ENCODE results near the gene RRAGA. TPM values are rescaled to one million over a fixed set of nuclear protein-coding genes. Genes with fewer than 3 reads are reported as not detected.
A peak's percentile ranks its signal among the peaks of the same experiment; 100 is the strongest.

Gene RRAGA, protein sequence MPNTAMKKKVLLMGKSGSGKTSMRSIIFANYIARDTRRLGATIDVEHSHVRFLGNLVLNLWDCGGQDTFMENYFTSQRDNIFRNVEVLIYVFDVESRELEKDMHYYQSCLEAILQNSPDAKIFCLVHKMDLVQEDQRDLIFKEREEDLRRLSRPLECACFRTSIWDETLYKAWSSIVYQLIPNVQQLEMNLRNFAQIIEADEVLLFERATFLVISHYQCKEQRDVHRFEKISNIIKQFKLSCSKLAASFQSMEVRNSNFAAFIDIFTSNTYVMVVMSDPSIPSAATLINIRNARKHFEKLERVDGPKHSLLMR
- 22.6 and 24.7 TPM in 2 replicates for total RNA-seq (2014; rRNA removed; shearing (Covaris generic))
- polyA plus RNA-seq (2016; fragmentation: Nextera tagmentation; extraction: Ambion mirVana) = 33.7 and 36.1 TPM in 2 replicates
- long read RNA-seq, transcript RRAGA-201 (1 exons, 1,589 nt) = major isoform, 42 of 42 reads
- long read RNA-seq, partial matches to known transcripts = 0 of 42 reads
- long read RNA-seq, other reads (novel, unspliced or antisense) = 0 of 42 reads

GRCh38 chr9:19048966-19049916 lies at the start of gene RRAGA:
TSS of gene RRAGA (plus strand) at chr9:19049427. CDS start at chr9:19049660, 233 bp downstream.
- no peaks in the 10 kb centered on the region for H3K9me3 Mint-ChIP-seq

DNA sequence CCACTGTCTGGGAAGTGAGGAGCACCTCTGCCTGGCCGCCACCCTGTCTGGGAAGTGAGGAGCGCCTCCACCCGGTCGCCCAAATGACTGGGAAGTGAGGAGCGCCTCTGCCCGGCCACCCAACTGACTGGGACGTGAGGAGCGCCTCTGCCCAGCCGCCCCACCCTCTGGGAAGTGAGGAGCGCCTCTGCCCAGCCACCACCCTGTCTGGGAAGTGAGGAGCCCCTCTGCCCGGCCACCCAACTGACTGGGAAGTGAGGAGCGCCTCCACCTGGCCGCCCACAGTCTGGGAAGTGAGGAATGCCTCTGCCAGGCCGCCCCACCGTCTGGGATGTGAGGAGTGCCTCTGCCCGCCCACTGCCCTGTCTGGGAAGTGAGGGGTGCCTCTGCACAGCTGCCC lies 49.1 kb upstream of the RRAGA start:
- Histone ChIP-seq H4K20me1 (replicated peaks; ENCODE audit: insufficient read depth) (no peaks in the 10 kb centered on the region), H3K9me2 (ENCODE audit: insufficient read depth) (no peaks in the 10 kb centered on the region)
- TF ChIP-seq EZH2 (IDR thresholded peaks at IDR 0.05; ENCODE audit: low read depth, unreplicated experiment) = no peak
- TF ChIP-seq CREB1 (CRISPR knock-in tag; IDR thresholded peaks at IDR 0.05; ENCODE audit: low read depth) = no peak
- TF ChIP-seq EZH2phosphoT487 (IDR thresholded peaks at IDR 0.05; ENCODE audit: unreplicated experiment) = no peak
- TF ChIP-seq CTCF (conservative IDR thresholded peaks at IDR 0.05; ENCODE audit: low read depth in 2 of 2) = no peak
- TF ChIP-seq ZNF114 (CRISPR knock-in tag; IDR thresholded peaks at IDR 0.05) = no peak
- no peak for TF ChIP-seq JUNB (IDR thresholded peaks at IDR 0.05; ENCODE audit: unreplicated experiment)
- no peak for TF ChIP-seq NANOG (IDR thresholded peaks at IDR 0.05; ENCODE audit: borderline replicate concordance)
- no peak for TF ChIP-seq STAT1 (IDR thresholded peaks at IDR 0.05; ENCODE audit: unreplicated experiment)
- no peak for TF ChIP-seq POLR2AphosphoS5 (IDR thresholded peaks at IDR 0.05; ENCODE audit: low read depth)

More at GRCh38 chr9:19048966-19049916, at the start of gene RRAGA:
- Histone ChIP-seq H3K27me3 (ENCODE audit: insufficient read depth) (no peaks in the 10 kb centered on the region), H3K36me3 (ENCODE audit: insufficient read depth) (no peaks in the 10 kb centered on the region), H3K4me3 (peak within 1 kb of the TSS; percentile 86), H3K4me2 (peak within 1 kb of the TSS; percentile 82), H3F3A (replicated peaks; ENCODE audit: low read depth) (peaks cover 11% of the 10 kb centered on the region; the same call in 1 of the 2 replicates), H3K9me2 (ENCODE audit: insufficient read depth) (no peaks in the 10 kb centered on the region), H4K20me1 (replicated peaks; ENCODE audit: insufficient read depth) (no peaks in the 10 kb centered on the region), H3K79me2 (replicated peaks; ENCODE audit: insufficient read depth) (peaks cover 12% of the 10 kb centered on the region), H2AFZ (peak within 1 kb of the TSS; percentile 96), H3K4me1 (ENCODE audit: insufficient read depth) (peaks cover 33% of the 10 kb centered on the region), H3K27ac (ENCODE audit: low read depth) (peak within 1 kb of the TSS; percentile 96)
- Mint-ChIP-seq H3K36me3 (ENCODE audit: low read depth) (no peaks in the 10 kb centered on the region), H3K4me3 (peak within 1 kb of the TSS; percentile 93), H3K27me3 (ENCODE audit: insufficient read depth, low read depth, poor library complexity) (peaks cover 13% of the 10 kb centered on the region), H3K27ac (peak within 1 kb of the TSS; percentile 98), H3K4me1 (peaks cover 37% of the 10 kb centered on the region)
- TF ChIP-seq EZH2phosphoT487 (IDR thresholded peaks at IDR 0.05; ENCODE audit: unreplicated experiment) (no peak), POLR2AphosphoS5 (IDR thresholded peaks at IDR 0.05; ENCODE audit: low read depth) (peak; percentile 78), CREB1 (CRISPR knock-in tag; IDR thresholded peaks at IDR 0.05; ENCODE audit: low read depth) (peak; percentile 44; the same call in 1 of the 2 replicates), CTCF (conservative IDR thresholded peaks at IDR 0.05; ENCODE audit: low read depth in 2 of 2) (peak; percentile 93), JUNB (IDR thresholded peaks at IDR 0.05; ENCODE audit: unreplicated experiment) (no peak)
- DNase-seq (ENCODE audit: low spot score) = peak; percentile 98
- ATAC-seq = peak; percentile 88

More for the DNA sequence above, 49.1 kb upstream of the RRAGA start:
- Mint-ChIP-seq H3K36me3 (ENCODE audit: low read depth) (peaks cover 23% of the 10 kb centered on the region), H3K4me1 (no peaks in the 10 kb centered on the region), H3K4me3 (no peak overlapping the region), H3K9me3 (peaks cover 56% of the 10 kb centered on the region), H3K27ac (no peak overlapping the region), H3K27me3 (ENCODE audit: insufficient read depth, low read depth, poor library complexity) (peaks cover 9% of the 10 kb centered on the region)
- ATAC-seq (no peak), DNase-seq (ENCODE audit: low spot score) (no peak)
- Histone ChIP-seq H3K27ac (ENCODE audit: low read depth) (no peak overlapping the region), H2AFZ (no peak overlapping the region), H3F3A (replicated peaks; ENCODE audit: low read depth) (no peaks in the 10 kb centered on the region), H3K4me1 (ENCODE audit: insufficient read depth) (no peaks in the 10 kb centered on the region), H3K4me3 (no peak overlapping the region), H3K27me3 (ENCODE audit: insufficient read depth) (no peaks in the 10 kb centered on the region), H3K36me3 (ENCODE audit: insufficient read depth) (no peaks in the 10 kb centered on the region), H3K79me2 (replicated peaks; ENCODE audit: insufficient read depth) (no peaks in the 10 kb centered on the region), H3K4me2 (no peak overlapping the region)

Measured in GM23338 (cell line).